ENCODE measurements around the gene SLC9A6.
A peak's percentile ranks its signal among the peaks of the same experiment; 100 is the strongest.

The SLC9A6 gene

DNA sequence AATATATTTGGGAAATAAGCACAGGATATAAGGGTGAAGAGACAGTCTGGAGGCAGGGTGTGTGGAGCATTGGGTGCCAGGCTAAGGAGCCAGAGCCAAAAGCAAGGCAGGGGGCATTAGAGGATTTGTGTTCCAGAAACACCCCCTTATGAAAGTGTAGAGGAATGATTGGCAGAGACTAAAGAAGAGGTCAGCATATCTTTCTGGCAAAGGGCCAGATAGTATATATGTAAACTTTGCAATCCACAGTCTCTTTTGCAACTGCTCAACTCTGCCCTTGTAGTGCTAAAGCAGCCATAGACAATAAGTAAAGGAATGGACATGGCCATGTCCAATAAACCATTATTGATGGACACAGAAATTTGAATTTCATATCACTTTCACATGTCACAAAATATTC lies 3.6 kb upstream of the SLC9A6 start:
- Histone ChIP-seq H3K27me3 (ENCODE audit: insufficient read depth, poor library complexity, severe bottlenecking) (no peaks in the 10 kb centered on the region), H3K27ac (ENCODE audit: poor library complexity, severe bottlenecking) (no peak overlapping the region), H3K9me3 (ENCODE audit: severe bottlenecking) (no peaks in the 10 kb centered on the region), H3K36me3 (ENCODE audit: low read depth) (no peaks in the 10 kb centered on the region), H3K4me3 (ENCODE audit: severe bottlenecking) (no peak overlapping the region), H3K4me1 (ENCODE audit: insufficient read depth, poor library complexity, severe bottlenecking) (peaks cover 7% of the 10 kb centered on the region)
- TF ChIP-seq, protein P1, sequence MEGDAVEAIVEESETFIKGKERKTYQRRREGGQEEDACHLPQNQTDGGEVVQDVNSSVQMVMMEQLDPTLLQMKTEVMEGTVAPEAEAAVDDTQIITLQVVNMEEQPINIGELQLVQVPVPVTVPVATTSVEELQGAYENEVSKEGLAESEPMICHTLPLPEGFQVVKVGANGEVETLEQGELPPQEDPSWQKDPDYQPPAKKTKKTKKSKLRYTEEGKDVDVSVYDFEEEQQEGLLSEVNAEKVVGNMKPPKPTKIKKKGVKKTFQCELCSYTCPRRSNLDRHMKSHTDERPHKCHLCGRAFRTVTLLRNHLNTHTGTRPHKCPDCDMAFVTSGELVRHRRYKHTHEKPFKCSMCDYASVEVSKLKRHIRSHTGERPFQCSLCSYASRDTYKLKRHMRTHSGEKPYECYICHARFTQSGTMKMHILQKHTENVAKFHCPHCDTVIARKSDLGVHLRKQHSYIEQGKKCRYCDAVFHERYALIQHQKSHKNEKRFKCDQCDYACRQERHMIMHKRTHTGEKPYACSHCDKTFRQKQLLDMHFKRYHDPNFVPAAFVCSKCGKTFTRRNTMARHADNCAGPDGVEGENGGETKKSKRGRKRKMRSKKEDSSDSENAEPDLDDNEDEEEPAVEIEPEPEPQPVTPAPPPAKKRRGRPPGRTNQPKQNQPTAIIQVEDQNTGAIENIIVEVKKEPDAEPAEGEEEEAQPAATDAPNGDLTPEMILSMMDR (IDR thresholded peaks at IDR 0.05; ENCODE audit: poor library complexity, severe bottlenecking), result no peak
- no peak for ATAC-seq (ENCODE audit: low read depth)
- no peak for DNase-seq (ENCODE audit: low spot score)

DNA sequence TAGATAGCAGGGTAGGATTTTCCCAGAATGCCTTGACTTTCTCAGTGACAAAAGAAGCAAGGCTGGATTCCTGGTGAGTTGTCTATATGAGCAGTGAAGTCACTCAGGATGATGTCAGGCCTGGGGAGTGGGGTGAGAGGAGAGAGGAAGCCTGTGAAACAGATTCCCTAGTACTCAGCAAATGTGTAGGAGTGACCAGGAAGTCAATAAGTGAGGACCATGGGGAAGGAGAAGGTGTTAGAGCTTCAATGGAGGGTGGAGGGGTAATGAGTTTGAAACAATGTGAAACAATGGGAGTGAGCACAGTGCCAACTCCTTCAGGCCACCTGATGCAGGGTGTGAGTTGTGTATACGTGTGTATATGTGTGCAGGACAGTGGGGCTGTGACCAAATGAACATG lies 2.4 kb upstream of the SLC9A6 start:
- H3K4me3 ChIP-seq (ENCODE audit: severe bottlenecking), result no peak overlapping the region
- H3K9me3 ChIP-seq (ENCODE audit: severe bottlenecking), result no peaks in the 10 kb centered on the region
- peaks cover 6% of the 10 kb centered on the region for H3K4me1 ChIP-seq (ENCODE audit: insufficient read depth, poor library complexity, severe bottlenecking)
- H3K27me3 ChIP-seq (ENCODE audit: insufficient read depth, poor library complexity, severe bottlenecking), result no peaks in the 10 kb centered on the region
- no peak for ATAC-seq (ENCODE audit: low read depth)
- TF ChIP-seq, protein P1 (IDR thresholded peaks at IDR 0.05; ENCODE audit: poor library complexity, severe bottlenecking), result no peak
- no peak overlapping the region for H3K27ac ChIP-seq (ENCODE audit: poor library complexity, severe bottlenecking)
- no peaks in the 10 kb centered on the region for H3K36me3 ChIP-seq (ENCODE audit: low read depth)
- DNase-seq (ENCODE audit: low spot score), result no peak

DNA sequence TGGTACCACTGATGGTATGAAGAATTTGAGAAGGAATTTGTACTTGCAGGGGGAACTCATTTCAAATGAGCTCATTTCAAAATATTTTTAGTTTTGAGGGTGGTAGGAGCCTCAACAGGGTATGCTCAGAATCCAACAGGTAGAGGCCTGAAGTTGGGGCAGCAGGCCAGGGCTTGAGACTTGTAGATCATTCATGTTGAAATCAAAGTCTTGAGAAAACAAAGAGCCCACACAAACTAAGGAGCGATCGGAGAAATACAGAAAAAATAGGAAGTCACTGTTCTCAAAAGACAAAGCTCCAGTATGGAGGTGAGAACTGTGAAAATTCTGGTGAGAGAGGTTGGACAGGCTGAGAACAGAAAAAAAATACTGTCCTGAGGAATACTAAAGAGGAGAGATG lies 979 bp upstream of the SLC9A6 start:
- H3K27me3 ChIP-seq (ENCODE audit: insufficient read depth, poor library complexity, severe bottlenecking), result no peaks in the 10 kb centered on the region
- peak overlapping the region; percentile 48 for H3K27ac ChIP-seq (ENCODE audit: poor library complexity, severe bottlenecking)
- ATAC-seq (ENCODE audit: low read depth) (no peak), DNase-seq (ENCODE audit: low spot score) (no peak)
- H3K9me3 ChIP-seq (ENCODE audit: severe bottlenecking), result no peaks in the 10 kb centered on the region
- H3K4me3 ChIP-seq (ENCODE audit: severe bottlenecking), result no peak overlapping the region
- peaks cover 3% of the 10 kb centered on the region for H3K4me1 ChIP-seq (ENCODE audit: insufficient read depth, poor library complexity, severe bottlenecking)
- TF ChIP-seq, protein P1 (IDR thresholded peaks at IDR 0.05; ENCODE audit: poor library complexity, severe bottlenecking), result no peak
- no peaks in the 10 kb centered on the region for H3K36me3 ChIP-seq (ENCODE audit: low read depth)

DNA sequence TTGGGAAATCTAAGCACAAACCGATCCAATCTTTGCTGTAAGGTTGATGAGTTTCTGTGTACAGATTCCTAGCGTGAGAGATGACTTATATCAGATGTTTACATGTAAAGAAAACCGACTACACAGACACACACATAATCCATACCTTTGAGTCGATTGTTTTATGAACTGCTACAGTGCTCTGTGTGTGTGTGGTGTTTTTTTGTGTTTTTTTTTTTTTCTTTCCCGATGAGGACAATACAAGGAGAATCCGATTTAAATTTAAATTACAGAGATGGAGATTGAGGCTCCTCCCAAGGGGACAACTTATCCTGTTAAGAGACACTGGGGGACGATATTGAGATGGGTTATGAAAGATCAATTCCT lies 461 bp upstream of the SLC9A6 start:
- H3K27me3 ChIP-seq (ENCODE audit: insufficient read depth, poor library complexity, severe bottlenecking), result no peaks in the 10 kb centered on the region
- H3K4me3 ChIP-seq (ENCODE audit: severe bottlenecking), result peak overlapping the region; percentile 63
- DNase-seq (ENCODE audit: low spot score), result no peak
- H3K4me1 ChIP-seq (ENCODE audit: insufficient read depth, poor library complexity, severe bottlenecking), result peaks cover 3% of the 10 kb centered on the region
- H3K36me3 ChIP-seq (ENCODE audit: low read depth), result no peaks in the 10 kb centered on the region
- no peak for ATAC-seq (ENCODE audit: low read depth)
- TF ChIP-seq, protein P1 (IDR thresholded peaks at IDR 0.05; ENCODE audit: poor library complexity, severe bottlenecking), result no peak
- H3K27ac ChIP-seq (ENCODE audit: poor library complexity, severe bottlenecking), result peak overlapping the region; percentile 48
- H3K9me3 ChIP-seq (ENCODE audit: severe bottlenecking), result no peaks in the 10 kb centered on the region

DNA sequence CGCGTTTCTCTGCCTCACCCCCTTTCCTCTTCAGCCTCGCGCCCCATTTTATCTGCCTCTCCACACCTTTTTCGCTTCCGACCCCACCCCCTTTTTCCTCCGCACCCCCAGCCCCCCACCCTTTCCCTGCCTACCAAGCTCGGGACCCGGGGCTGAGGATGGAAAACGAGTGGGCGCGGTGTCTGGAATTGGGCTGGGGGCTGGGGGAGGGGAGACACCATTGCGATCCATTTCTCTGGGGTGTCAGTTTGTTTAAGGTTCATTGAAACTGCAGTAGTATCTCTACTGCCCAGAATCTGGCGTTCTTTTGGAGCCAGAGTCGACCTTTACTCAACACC lies 707 bp downstream of the SLC9A6 start:
- Histone ChIP-seq H3K9me3 (ENCODE audit: severe bottlenecking) (no peaks in the 10 kb centered on the region), H3K27me3 (ENCODE audit: insufficient read depth, poor library complexity, severe bottlenecking) (no peaks in the 10 kb centered on the region), H3K27ac (ENCODE audit: poor library complexity, severe bottlenecking) (peak overlapping the region; percentile 48), H3K4me3 (ENCODE audit: severe bottlenecking) (peak overlapping the region; percentile 63), H3K4me1 (ENCODE audit: insufficient read depth, poor library complexity, severe bottlenecking) (peaks cover 3% of the 10 kb centered on the region), H3K36me3 (ENCODE audit: low read depth) (no peaks in the 10 kb centered on the region)
- DNase-seq (ENCODE audit: low spot score) (no peak), ATAC-seq (ENCODE audit: low read depth) (no peak)
- TF ChIP-seq, protein P1 (IDR thresholded peaks at IDR 0.05; ENCODE audit: poor library complexity, severe bottlenecking), result no peak
